ENCODE data around the gene VAMP8.

Gene VAMP8

DNA sequence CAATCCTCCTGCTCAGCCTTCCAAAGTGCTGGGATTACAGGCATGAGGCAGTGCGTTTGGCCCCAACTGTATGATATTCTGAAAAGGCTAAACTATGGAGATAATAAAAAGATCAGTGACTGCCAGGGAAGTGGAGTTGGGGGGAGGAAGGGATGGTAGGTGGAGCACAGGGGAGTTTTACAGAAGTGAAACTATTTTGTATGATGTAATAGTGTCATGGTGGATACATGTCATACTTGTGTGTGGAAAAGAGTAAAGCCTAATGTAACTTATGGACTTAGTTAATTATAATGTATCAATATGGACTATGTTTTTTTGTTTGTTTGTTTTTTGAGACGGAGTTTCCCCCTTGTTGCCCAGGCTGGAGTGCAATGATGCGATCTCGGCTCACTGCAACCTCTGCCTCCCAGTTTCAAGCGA is 13.2 kb upstream of the VAMP8 start:
- TF ChIP-seq, protein P1, sequence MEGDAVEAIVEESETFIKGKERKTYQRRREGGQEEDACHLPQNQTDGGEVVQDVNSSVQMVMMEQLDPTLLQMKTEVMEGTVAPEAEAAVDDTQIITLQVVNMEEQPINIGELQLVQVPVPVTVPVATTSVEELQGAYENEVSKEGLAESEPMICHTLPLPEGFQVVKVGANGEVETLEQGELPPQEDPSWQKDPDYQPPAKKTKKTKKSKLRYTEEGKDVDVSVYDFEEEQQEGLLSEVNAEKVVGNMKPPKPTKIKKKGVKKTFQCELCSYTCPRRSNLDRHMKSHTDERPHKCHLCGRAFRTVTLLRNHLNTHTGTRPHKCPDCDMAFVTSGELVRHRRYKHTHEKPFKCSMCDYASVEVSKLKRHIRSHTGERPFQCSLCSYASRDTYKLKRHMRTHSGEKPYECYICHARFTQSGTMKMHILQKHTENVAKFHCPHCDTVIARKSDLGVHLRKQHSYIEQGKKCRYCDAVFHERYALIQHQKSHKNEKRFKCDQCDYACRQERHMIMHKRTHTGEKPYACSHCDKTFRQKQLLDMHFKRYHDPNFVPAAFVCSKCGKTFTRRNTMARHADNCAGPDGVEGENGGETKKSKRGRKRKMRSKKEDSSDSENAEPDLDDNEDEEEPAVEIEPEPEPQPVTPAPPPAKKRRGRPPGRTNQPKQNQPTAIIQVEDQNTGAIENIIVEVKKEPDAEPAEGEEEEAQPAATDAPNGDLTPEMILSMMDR (conservative IDR thresholded peaks at IDR 0.05; ENCODE audit: control insufficient read depth, insufficient read depth, low read depth, low read length) = no peak
- DNase-seq (ENCODE audit: low read depth) = no peak
- H3K4me3 ChIP-seq (ENCODE audit: control insufficient read depth, low read depth, low read length) = no peak overlapping the region

GRCh38 chr2:85566265-85566664 is 11.1 kb upstream of the VAMP8 start:
- DNase-seq (ENCODE audit: low read depth) = no peak
- no peak overlapping the region for H3K4me3 ChIP-seq (ENCODE audit: control insufficient read depth, low read depth, low read length)
- TF ChIP-seq, protein P1 (conservative IDR thresholded peaks at IDR 0.05; ENCODE audit: control insufficient read depth, insufficient read depth, low read depth, low read length) = no peak

GRCh38 chr2:85575739-85576138 is 1.6 kb upstream of the VAMP8 start:
- H3K4me3 ChIP-seq (ENCODE audit: control insufficient read depth, low read depth, low read length) = no peak overlapping the region
- no peak for DNase-seq (ENCODE audit: low read depth)
- TF ChIP-seq, protein P1 (conservative IDR thresholded peaks at IDR 0.05; ENCODE audit: control insufficient read depth, insufficient read depth, low read depth, low read length) = no peak

- DNase-seq (ENCODE audit: low read depth) = no peak
- no peak overlapping the region for H3K4me3 ChIP-seq (ENCODE audit: control insufficient read depth, low read depth, low read length)
- TF ChIP-seq, protein P1 (conservative IDR thresholded peaks at IDR 0.05; ENCODE audit: control insufficient read depth, insufficient read depth, low read depth, low read length) = no peak
Observed at GRCh38 chr2:85577063-85577385, 362 bp upstream of the VAMP8 start.

DNA sequence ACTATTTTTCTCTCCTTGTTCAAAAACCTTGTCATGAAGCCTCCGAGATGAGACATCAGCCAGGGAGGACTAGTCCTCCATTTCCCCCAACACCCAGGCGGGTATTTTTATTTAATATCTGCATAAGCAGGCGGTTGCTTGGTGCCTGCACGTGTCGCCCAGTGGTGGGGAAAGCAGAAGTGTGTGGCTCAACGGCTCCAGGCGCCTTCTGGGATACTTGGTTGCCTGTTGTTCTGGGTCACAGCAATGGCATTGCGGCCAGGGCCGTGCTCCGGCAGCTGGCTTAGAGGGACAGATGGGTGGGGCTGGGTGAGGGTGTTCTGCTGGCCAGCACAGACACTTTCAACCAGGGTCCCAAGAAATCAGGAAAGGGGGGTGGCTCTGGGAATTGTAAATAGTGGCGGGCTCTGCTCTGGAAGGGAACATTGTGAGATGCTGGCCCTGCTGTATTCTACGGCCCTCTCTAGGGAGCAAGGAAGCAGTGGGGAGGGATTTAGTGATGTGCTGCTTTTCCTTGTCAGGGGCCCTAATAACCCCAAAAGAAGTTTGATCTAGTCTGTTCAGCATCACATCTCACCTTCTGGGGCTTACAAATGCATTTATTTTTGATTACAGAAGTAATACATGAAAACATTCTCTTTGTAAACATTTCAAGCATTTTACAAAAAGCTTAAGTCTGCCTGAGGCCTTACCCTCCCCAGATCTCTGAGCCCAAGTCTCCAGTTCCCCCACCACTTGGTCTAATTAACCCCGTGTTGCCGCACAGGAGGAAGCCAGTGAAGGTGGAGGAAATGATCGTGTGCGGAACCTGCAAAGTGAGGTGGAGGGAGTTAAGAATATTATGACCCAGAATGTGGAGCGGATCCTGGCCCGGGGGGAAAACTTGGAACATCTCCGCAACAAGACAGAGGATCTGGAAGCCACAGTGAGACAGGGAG is 1.1 kb downstream of the VAMP8 start:
- H3K4me3 ChIP-seq (ENCODE audit: control insufficient read depth, low read depth, low read length) = no peak overlapping the region

DNA sequence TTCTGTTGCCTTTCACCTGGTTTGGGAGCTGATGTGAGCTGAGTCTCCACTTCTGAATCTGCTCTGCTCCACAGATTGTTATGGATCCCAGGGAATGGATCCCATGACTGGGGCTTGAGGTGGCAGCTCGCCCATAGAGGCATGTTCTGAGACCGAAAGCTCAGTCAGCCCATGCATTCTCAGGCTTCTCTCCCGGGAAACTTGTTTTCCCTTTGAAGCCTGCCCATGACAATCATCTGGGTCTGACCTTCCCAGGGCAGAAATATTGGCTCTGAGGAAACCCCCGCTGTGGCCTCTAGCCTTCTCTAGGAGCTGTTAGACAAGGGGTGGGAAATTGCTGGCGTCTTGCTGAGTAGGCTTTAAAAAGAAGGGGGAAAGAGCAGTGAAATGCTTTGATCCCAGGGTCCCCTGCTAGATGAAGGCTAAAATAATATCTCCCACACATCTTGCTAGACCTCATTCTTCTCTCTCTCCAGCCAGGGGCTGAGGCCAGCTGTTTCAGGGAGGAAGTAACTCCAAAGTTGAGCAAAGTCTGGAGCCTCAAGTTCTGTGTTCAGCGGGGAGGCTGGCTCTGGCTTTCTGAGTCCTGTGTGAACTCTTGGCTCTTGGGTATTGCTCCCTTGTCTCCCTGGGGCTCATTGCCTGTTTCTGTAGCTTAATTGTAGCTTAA is 2.0 kb downstream of the VAMP8 start:
- no peak overlapping the region for H3K4me3 ChIP-seq (ENCODE audit: control insufficient read depth, low read depth, low read length)
- no peak for DNase-seq (ENCODE audit: low read depth)
- TF ChIP-seq, protein P1 (conservative IDR thresholded peaks at IDR 0.05; ENCODE audit: control insufficient read depth, insufficient read depth, low read depth, low read length) = no peak

More for the DNA sequence above, 1.1 kb downstream of the VAMP8 start:
- TF ChIP-seq, protein P1 (conservative IDR thresholded peaks at IDR 0.05; ENCODE audit: control insufficient read depth, insufficient read depth, low read depth, low read length) = no peak
- no peak for DNase-seq (ENCODE audit: low read depth)
